Neural crest cell (in vitro differentiated cells): ENCODE data around the gene RIMS1. TPM values are rescaled to one million over a fixed set of nuclear protein-coding genes. Genes with fewer than 3 reads are reported as not detected.
A peak's percentile ranks its signal among the peaks of the same experiment; 100 is the strongest.

Experiments
- DNase-seq: peaks from one replicate; pipeline ENCODE4 v3.0.0; 2021; ENCODE audit warnings: low read depth, mixed read lengths, low spot score
- H3K27ac Mint-ChIP-seq: one replicate; pipeline ENCODE4 v1.8.0; 2021; ENCODE audit warnings: mild to moderate bottlenecking, mixed read lengths; ENCODE audit not compliant: unreplicated experiment
- H3K27me3 Mint-ChIP-seq: 2 replicates; pipeline ENCODE4 v1.8.0; 2021; ENCODE audit warnings: low read depth, mild to moderate bottlenecking, mixed read lengths
- H3K36me3 Mint-ChIP-seq: 2 replicates; pipeline ENCODE4 v1.8.0; 2021; ENCODE audit warnings: low read depth, mild to moderate bottlenecking, mixed read lengths
- H3K4me1 Mint-ChIP-seq: 2 replicates; pipeline ENCODE4 v1.8.0; 2021; ENCODE audit warnings: mixed read lengths
- H3K4me3 Mint-ChIP-seq: one replicate; pipeline ENCODE4 v1.8.0; 2021; ENCODE audit warnings: mild to moderate bottlenecking, mixed read lengths
- H3K9me3 Mint-ChIP-seq: 2 replicates; pipeline ENCODE4 v1.8.0; 2021; ENCODE audit warnings: mixed read lengths
- total RNA-seq: library from RNA; stranded (reverse); gene quantifications from 2 replicates; pipeline ENCODE4 v1.2.1, GENCODE V29; 2021
- TF ChIP-seq, protein P1 (sequence below): fragments of 200-600 bp; sonication (generic); conservative IDR thresholded peaks from 2 replicates; pipeline ENCODE4 v1.5.0; 2021; ENCODE audit warnings: antibody characterized with exemption, mild to moderate bottlenecking

RIMS1 gene
- total RNA-seq, 1 donor from 2014 or later: 4.5 TPM

- Mint-ChIP-seq H3K27ac (no peak overlapping the region), H3K4me1 (no peaks in the 10 kb centered on the region), H3K4me3 (no peak overlapping the region), H3K27me3 (no peaks in the 10 kb centered on the region), H3K9me3 (no peaks in the 10 kb centered on the region), H3K36me3 (no peaks in the 10 kb centered on the region)
- TF ChIP-seq, protein P1, sequence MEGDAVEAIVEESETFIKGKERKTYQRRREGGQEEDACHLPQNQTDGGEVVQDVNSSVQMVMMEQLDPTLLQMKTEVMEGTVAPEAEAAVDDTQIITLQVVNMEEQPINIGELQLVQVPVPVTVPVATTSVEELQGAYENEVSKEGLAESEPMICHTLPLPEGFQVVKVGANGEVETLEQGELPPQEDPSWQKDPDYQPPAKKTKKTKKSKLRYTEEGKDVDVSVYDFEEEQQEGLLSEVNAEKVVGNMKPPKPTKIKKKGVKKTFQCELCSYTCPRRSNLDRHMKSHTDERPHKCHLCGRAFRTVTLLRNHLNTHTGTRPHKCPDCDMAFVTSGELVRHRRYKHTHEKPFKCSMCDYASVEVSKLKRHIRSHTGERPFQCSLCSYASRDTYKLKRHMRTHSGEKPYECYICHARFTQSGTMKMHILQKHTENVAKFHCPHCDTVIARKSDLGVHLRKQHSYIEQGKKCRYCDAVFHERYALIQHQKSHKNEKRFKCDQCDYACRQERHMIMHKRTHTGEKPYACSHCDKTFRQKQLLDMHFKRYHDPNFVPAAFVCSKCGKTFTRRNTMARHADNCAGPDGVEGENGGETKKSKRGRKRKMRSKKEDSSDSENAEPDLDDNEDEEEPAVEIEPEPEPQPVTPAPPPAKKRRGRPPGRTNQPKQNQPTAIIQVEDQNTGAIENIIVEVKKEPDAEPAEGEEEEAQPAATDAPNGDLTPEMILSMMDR: peak; percentile 82
- DNase-seq: no peak
Observed at GRCh38 chr6:72084992-72085569, 198.7 kb downstream of the RIMS1 start.

GRCh38 chr6:72094506-72094905 is 208.2 kb downstream of the RIMS1 start:
- H3K27me3 Mint-ChIP-seq: no peaks in the 10 kb centered on the region
- no peak overlapping the region for H3K27ac Mint-ChIP-seq
- H3K36me3 Mint-ChIP-seq: no peaks in the 10 kb centered on the region
- no peak overlapping the region for H3K4me3 Mint-ChIP-seq
- H3K9me3 Mint-ChIP-seq: no peaks in the 10 kb centered on the region
- TF ChIP-seq, protein P1: no peak
- no peak for DNase-seq
- H3K4me1 Mint-ChIP-seq: no peaks in the 10 kb centered on the region

GRCh38 chr6:72102561-72102960 is 216.2 kb downstream of the RIMS1 start:
- no peak overlapping the region for H3K27ac Mint-ChIP-seq
- TF ChIP-seq, protein P1: no peak
- no peaks in the 10 kb centered on the region for H3K27me3 Mint-ChIP-seq
- H3K36me3 Mint-ChIP-seq: no peaks in the 10 kb centered on the region
- DNase-seq: no peak
- H3K4me3 Mint-ChIP-seq: no peak overlapping the region
- H3K9me3 Mint-ChIP-seq: no peaks in the 10 kb centered on the region
- no peaks in the 10 kb centered on the region for H3K4me1 Mint-ChIP-seq

- peaks cover 7% of the 10 kb centered on the region for H3K4me1 Mint-ChIP-seq
Observed at GRCh38 chr6:72111611-72112010, 225.3 kb downstream of the RIMS1 start.

DNA sequence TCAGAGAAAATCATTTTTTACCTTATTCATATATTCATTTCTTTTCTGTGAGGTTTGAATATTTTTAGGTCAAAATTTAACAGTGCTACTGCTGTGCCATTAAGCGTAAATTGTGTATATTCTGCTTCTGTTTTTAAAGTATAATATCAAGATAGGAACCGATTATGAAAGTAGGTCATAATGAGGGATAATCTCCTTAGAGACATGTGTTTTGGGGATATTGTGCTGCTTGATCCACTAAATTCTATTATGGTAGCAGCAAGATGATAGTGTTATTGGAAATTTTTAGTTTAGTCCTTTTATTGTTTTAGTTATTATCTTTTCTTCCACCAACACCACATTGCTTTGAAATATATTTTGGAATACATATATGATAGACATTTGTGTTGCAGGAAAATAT is 244.0 kb downstream of the RIMS1 start:
- Mint-ChIP-seq H3K4me3 (no peak overlapping the region), H3K36me3 (peaks cover 4% of the 10 kb centered on the region), H3K27ac (no peak overlapping the region), H3K9me3 (peaks cover 2% of the 10 kb centered on the region), H3K27me3 (no peaks in the 10 kb centered on the region), H3K4me1 (no peaks in the 10 kb centered on the region)
- DNase-seq: no peak
- TF ChIP-seq, protein P1: no peak

More at GRCh38 chr6:72111611-72112010, 225.3 kb downstream of the RIMS1 start:
- Mint-ChIP-seq H3K27ac (no peak overlapping the region), H3K9me3 (peaks cover 3% of the 10 kb centered on the region), H3K36me3 (peaks cover 2% of the 10 kb centered on the region), H3K27me3 (no peaks in the 10 kb centered on the region), H3K4me3 (no peak overlapping the region)
- no peak for DNase-seq
- TF ChIP-seq, protein P1: no peak
